ENCODE data around the gene TTC34.

TTC34 gene

GRCh38 chr1:2623571-2624337 lies 177.7 kb downstream of the TTC34 start:
- no peak for DNase-seq

- no peak for DNase-seq
These were observed 183.5 kb downstream of the TTC34 start for GRCh38 chr1:2617971-2618470.

GRCh38 chr1:2614145-2614544 lies 187.3 kb downstream of the TTC34 start:
- DNase-seq = no peak

DNA sequence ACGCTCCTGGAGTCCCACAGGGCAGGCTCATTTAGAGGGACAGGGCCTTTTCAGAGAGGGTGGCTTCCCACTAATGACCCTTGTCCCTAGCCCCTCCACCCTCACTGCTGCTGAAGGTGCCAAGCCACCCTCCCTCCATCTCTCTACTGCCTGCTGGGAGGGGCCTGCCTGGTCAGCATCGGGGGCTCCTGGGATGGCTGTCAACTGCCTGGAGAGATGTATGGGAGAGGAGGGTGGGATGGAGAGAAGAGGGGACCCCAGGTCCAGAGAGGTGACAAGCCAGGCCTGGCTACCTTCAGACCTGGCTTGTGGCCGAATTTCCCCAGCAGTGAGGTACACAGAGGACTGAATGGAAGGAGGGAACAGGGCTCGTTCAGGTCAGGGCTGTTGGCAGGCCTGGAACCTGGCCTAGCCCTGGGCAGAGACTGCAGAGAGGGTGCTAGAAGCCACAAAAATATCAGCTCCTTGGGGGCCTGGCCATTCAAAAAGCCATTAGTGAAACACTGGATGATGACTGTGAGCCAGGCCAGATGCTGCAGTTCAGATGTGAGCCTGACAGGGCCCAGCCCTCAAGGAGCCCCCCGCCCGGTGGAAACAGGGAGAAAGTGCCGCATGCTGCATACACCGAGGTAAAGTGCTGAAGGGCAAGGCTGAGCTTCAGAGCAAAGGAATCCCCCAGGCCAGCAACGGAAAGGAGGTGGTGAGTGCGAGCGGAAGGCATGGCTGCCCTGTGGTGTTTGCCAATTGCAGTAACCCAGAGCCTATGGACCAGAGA lies 188.7 kb downstream of the TTC34 start:
- DNase-seq = no peak

GRCh38 chr1:2611621-2612437 lies 189.7 kb downstream of the TTC34 start:
- DNase-seq = peak; percentile 33

DNA sequence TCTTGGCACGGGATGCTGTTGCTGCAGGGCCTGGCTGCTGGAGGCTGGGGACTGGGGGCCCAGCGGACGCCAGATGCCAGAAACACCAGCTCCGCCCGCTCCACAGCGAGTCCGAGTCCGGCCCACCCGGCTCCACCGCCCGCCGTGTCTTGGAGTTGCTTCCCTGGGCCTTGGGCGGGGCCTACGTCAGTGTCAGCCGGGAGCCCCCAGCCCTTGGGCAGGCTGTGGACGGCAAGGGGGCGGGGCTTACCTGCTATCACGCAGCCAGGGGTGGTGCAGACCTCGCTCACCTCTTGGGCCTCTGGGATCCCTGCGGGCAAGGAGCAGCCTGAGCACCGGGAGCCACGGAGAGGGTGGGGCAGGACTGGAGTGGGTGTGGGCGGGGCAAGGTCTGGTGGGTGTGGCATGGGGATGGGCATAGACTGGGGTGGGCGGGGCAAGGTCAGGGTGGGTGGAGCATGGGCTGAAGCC lies 190.4 kb downstream of the TTC34 start:
- peak; percentile 91 for DNase-seq

- DNase-seq = no peak
These were observed 191.2 kb downstream of the TTC34 start for GRCh38 chr1:2610036-2610959.

GRCh38 chr1:2609319-2610035 lies 192.0 kb downstream of the TTC34 start:
- DNase-seq = no peak

DNA sequence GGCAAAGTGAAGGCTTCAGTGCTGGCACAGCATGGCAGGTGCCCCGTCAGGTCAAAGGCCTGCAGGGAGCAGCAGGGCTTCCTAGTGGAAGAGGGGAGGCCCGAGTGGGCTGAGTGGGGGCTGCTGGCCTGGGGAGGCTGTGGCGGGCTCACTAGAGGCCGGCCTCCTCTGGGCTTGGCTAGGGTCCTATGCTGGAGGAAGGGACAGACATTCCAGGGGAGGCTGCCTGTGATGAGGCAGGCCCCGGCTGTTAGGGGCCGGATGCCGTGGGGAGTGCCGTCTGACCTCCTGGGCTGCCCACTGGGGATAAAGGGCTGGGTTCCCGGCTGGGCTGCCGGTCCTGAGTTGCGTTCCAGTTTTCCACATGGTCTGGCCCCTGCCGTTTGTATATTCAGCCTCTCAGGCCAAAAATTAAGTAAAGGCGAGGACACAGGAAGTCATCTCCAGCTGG lies 193.8 kb downstream of the TTC34 start:
- DNase-seq = no peak

GRCh38 chr1:2606881-2607621 lies 194.4 kb downstream of the TTC34 start:
- no peak for DNase-seq

DNA sequence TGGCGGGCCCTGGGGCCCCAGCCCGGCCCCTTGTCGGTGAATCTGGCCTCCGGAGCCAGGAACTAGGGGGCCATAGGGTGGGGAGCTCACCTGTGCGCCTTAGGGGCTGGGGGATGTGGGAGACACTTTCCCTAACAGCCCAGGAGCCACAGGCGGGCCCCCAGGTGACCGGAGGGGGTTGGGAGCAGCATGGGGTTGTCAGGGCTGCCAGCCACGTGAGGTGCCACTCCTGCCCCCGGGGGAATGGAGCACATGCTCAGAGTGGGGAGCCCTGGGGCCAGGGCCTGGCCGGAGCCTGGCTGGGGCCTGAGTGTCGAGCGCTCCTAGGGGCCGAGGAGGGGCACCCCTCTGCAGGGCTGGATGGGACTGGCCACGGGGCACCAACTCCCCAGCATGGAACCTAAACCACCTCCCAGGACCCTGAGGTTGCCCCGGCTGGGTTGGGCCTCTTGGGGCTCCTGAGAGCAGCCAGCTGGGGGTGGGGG lies 195.1 kb downstream of the TTC34 start:
- DNase-seq = no peak

DNA sequence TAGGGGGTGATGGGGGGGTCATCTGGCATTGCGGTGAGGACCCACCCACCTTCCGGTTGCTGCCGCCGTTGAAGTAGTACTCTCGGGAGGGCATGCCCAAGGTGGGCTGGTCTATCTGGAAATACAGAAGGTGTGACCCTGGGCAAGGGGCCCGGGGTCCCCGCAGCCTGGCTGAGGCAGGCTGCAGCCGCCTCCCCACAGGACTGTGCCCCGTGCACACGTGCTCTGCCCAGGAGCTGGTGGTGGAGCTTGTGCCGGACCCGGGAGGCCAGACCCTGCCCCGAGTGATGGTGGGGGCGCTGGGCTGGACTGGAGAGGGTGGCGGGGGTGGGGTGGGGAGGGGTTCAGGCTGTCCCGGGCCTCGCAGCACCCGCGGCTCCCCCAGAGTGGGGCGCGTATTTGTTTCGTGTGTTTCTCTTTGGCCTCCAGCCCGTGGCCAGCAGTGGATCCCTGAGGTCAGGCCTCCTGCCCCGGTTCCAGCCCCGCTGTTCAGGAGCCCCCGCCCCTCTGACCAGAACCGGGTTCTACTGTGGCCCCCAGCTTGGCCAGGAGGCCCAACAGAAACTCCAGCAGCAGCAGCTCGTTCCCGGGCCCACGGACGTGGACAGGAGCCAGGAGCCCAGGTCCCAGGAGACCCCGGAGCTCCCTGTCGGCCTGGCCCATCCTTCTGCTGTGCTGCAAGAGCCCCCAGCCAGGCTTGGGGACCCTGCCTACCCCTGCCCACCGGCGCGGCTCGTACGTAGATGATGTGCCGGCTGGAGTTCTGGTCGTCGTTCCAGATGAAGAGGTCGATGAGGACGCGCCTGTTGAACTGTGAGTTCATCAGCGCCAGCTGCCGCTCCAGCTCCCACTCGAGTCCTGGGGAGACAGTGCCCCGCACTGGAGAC lies 195.7 kb downstream of the TTC34 start:
- no peak for DNase-seq

DNA sequence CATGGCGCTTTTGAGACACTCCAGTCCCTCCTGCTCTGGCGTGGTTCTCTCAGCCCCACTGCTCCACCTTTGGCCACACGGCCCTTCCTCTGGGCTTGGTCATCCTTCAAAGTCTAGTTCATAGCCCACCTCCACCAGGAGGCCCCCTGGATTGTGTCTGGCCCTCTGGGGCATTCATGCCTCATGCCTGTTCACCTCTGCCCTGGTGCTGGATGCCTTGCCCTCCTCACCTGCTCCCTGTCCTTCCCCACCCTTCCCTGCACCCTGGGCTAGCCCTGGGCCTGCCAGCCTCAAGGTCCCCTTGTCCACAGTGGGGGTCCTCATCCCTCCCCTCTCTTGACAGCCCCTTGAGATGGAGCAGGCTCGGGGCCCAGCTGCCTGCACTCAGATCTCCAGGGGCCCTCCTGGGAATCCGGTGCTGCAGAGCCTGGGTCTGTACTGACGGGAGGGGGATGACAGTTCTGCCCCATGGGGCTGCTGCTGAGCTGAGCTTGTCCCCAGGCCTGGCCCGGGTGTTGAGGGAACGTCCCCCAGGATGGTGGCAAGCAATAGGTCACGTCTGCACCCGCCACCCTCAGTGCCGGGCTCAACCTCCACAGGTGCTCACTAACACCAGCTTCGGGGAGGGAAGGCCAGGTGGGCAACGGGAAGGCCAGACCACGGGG lies 196.5 kb downstream of the TTC34 start:
- DNase-seq = no peak

DNA sequence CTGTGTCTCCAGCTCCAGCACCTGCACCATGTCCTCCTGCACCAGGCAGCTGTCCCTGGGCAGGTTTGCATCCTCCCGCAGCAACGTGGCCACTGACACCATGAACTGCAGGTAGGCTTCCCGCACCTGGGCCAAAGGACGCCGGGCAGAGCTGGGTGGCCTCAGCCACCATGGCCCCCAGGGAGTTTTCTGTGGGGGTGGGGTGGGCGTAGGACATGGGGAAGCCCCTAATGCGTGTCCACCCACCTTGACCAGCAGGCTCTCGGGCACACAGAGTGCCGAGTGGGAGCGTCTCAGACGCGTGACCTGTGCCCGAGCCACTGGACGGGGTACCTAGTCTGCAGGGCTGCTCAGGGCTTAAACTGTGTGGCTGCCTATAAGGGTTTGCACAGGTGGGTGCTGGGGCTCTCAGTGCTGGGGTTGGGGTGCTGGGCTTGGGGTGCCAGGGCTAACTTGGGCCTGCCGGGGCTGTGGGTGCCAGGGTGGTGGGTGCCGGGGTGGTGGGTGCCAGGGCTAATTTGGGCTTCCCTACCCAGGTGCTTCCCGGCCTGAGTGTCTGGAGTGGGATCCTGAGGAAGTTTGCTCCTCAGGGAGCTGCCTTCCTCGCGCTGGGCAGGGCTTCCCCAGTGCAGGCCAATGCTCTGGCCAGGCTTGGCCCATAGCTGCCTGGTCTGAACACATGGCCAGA lies 197.2 kb downstream of the TTC34 start:
- no peak for DNase-seq

- no peak for DNase-seq
These were observed 197.9 kb downstream of the TTC34 start for GRCh38 chr1:2603521-2604155.

GRCh38 chr1:2602866-2603520 lies 198.5 kb downstream of the TTC34 start:
- no peak for DNase-seq

DNA sequence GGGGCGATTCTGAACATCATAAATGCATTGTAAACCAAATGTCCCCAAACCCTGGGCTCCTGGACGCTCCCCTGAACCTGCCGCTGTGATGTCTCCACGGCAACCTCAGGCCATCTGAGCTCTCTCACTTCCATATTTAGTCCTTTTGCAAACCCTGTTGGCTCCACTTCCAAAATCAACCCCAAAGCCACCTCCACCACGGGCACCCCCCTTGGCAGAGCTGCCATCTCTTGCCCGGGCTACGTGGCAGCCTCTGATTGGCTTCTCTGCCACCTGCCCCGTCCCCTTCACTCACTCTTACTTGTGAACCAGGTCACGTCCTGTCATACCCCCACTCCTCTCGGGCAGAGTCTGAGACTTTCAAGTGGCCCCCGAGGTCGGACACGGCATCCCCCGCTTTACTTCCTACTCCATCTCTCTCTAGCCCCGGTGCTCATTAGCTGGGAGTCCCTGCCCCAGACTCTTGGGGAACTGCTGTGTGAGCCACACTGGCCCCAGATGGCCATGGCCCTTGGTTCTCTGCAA lies 199.1 kb downstream of the TTC34 start:
- no peak for DNase-seq
